Measurements from ENCODE around the gene METTL1. TPM values are rescaled to one million over a fixed set of nuclear protein-coding genes. Genes with fewer than 3 reads are reported as not detected.
A peak's percentile ranks its signal among the peaks of the same experiment; 100 is the strongest.

METTL1 gene
- total RNA-seq, 4 donors from 2014 or later = 6.5 to 17.7 (median 10.1) TPM

DNA sequence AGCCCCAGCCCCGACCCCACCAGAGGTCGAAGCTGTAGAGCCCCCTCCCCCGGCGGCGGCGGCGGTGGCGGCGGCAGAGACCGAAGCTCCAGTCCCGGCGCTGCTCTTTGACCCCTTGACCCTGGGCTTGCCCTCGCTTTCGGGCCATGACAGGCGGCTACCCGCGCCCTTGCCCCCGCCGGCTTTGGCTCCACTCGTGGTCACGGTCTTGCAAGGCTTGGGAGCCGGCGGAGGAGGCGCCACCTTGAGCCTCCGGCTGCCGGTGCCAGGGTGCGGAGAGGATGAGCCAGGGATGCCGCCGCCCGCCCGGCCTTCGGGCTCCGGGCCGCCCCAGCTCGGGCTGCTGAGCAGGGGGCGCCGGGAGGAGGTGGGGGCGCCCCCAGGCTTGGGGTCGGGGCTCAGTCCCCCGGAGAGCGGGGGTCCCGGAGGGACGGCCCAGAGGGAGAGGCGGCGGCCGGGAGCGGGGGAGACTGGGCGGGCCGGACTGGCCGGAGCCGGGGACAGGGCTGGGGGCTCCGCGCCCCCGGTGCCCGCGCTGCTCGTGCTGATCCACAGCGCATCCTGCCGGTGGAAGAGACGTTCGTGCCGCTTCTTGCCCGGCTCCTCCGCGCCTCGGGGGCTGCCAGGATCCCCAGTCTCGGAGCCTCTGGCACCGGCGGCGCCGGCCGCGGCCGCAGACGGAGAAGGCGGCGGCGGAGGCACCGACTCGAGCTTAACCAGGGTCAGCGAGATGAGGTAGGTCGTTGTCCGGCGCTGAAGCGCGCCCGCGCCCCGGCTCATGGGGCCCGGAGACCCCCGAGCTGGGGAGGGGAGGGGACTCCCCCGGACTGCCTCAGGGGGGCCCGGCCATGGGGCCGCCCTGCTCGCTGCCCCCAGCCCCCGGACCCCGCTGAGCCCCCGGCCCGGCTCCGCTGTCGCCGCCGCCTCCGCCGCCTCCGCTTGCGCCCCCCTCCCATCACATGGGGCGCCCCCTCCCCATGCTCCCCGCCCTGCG, 34.1 kb downstream of the METTL1 start:
- Histone ChIP-seq H3K27me3 (peaks cover 7 to 78% of the 10 kb centered on the region in 2 donors), H3K4me3 (peak overlapping the region; percentile 18 to 41 (median 26)), H3K27ac (no peak overlapping the region), H3K9me3 (no peaks in the 10 kb centered on the region), H3K36me3 (no peaks in the 10 kb centered on the region), H3K4me1 (peaks cover 0 to 47% (median 33%) of the 10 kb centered on the region in 4 donors)
- no peak for TF ChIP-seq EP300 (IDR thresholded peaks at IDR 0.05)
- TF ChIP-seq, protein P1, sequence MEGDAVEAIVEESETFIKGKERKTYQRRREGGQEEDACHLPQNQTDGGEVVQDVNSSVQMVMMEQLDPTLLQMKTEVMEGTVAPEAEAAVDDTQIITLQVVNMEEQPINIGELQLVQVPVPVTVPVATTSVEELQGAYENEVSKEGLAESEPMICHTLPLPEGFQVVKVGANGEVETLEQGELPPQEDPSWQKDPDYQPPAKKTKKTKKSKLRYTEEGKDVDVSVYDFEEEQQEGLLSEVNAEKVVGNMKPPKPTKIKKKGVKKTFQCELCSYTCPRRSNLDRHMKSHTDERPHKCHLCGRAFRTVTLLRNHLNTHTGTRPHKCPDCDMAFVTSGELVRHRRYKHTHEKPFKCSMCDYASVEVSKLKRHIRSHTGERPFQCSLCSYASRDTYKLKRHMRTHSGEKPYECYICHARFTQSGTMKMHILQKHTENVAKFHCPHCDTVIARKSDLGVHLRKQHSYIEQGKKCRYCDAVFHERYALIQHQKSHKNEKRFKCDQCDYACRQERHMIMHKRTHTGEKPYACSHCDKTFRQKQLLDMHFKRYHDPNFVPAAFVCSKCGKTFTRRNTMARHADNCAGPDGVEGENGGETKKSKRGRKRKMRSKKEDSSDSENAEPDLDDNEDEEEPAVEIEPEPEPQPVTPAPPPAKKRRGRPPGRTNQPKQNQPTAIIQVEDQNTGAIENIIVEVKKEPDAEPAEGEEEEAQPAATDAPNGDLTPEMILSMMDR (IDR thresholded peaks at IDR 0.05) = peak in 2 of 5 experiments; percentile 13 to 30
- no peak for DNase-seq (ENCODE audit: low spot score in 2 of 2)
- WGBS, 2 donors = 20 to 24% methylated on average over 21 to 23 of the region's 110 CpGs

DNA sequence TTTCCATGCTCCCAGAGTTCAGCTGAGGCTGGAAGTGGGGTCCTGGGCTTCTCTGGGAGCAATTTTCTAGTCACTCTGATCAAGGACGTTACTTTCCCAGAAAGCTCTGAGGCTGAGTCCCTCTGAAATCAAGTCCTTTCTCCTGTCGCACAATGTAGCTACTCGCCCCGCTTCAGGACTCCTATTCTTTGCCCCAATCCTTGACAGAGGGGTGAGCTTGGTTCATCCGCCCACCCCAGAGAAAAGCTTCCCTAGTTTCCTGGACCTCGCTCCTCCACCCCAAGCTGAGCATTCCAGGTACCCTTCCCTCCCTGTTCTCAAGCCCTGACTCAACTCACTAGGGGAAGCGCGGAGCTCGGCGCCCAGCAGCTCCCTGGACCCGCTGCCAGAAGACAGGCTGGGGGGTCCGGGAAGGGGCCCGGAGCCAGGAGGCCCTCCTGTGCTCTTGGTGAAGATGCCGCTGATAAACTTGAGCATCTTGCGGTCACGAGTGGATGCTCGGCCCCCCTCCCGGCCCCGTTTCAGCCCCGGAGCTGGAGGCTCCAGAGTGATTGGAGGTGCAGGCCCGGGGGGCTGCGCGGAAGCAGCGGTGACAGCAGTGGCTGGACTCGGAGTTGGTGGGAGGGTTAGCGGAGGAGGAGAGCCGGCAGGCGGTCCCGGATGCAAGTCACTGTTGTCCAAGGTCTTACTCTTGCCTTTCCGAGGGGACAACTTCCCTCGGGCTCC, 35.0 kb downstream of the METTL1 start:
- Histone ChIP-seq H3K27me3 (peaks cover 7 to 86% of the 10 kb centered on the region in 2 donors), H3K36me3 (no peaks in the 10 kb centered on the region), H3K4me3 (peak overlapping the region in 1 of 4 donors; percentile 41), H3K27ac (no peak overlapping the region), H3K4me1 (peaks cover 0 to 47% (median 31%) of the 10 kb centered on the region in 4 donors), H3K9me3 (no peaks in the 10 kb centered on the region)
- WGBS, 2 donors = 20 to 25% methylated on average over 31 of the region's 31 CpGs
- no peak for DNase-seq (ENCODE audit: low spot score in 2 of 2)
- no peak for TF ChIP-seq EP300 (IDR thresholded peaks at IDR 0.05)
- TF ChIP-seq POLR2A (IDR thresholded peaks at IDR 0.05) = no peak

DNA sequence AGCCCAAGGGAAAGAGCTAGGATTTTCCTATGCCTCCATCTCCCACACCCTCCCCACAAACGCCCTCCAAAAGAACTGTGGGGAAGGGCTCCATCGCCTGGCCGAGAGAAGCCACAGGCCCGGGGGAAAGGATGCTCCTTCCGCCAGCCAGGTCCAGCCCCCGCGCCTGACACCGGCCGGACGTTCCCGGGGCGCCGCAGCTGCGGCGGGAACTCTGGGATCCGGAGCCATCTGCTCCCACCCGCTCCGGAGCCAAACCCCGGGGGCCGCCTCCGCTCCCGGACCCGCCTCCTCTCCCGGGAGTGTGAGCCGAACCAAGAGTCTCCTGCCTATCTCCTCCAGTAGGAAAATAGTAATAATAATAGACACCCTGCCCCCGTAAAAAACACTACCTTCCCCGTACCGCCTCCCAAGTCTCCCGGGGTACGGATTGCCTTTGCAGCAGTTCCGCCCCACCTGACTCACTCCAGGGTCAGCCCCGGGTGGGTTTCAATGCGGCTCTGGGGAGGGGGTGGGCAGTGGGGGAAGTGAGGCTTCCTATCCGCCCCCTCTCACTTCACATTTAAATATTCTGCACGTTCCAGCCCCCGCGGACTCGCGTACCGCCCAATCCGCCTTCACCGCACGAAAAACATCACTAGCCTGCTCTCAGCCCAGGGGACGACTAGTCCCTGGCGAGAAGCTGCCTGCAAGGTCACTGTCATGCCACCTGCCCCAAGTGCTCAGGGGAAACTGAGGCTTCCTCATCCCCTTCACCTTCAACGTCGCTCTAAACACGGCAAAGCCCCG, 35.8 kb downstream of the METTL1 start:
- Histone ChIP-seq H3K4me1 (peaks cover 0 to 47% (median 31%) of the 10 kb centered on the region in 4 donors), H3K4me3 (peak overlapping the region in 1 of 4 donors; percentile 20), H3K27me3 (peaks cover 7 to 85% of the 10 kb centered on the region in 2 donors), H3K9me3 (no peaks in the 10 kb centered on the region), H3K27ac (no peak overlapping the region), H3K36me3 (no peaks in the 10 kb centered on the region)
- no peak for DNase-seq (ENCODE audit: low spot score in 2 of 2)
- TF ChIP-seq POLR2A (IDR thresholded peaks at IDR 0.05) = no peak
- TF ChIP-seq, protein P1 (IDR thresholded peaks at IDR 0.05) = peak in 1 of 5 experiments; percentile 9
- 7 to 12% methylated on average over 40 to 49 of the region's 49 CpGs for WGBS, 2 donors

DNA sequence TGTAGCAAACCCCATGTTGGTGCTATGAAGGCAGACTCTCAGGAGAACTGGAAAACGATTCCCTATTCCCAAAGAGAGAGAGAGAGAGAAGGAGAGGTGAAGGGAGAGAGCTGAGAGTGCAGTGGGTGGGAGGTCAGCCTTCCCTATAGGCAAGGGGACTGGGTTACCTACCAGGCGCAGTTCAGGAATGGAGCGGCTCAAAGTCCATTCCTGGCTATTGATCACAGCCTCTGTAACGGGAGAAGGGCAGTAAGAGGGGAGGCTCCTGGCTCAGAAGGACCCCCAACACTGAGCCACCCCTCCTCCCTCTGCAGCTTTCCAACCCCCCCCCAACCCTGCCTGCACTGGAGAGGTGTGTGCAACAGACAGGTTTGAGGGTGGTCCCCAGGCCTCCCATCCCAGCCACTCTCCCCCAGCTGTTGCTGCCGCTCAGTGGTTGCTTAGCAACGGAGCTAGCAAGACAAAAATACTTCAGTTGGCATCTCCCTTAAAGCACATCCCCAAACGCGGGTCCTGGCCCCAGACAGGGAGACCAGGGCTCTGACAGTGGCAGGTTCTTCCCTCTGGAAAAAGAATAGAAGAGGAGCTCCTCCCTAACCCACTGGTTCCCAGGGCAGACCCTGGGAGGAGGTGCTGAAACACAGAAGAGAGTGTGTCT, 36.6 kb downstream of the METTL1 start:
- TF ChIP-seq, protein P1 (IDR thresholded peaks at IDR 0.05) = no peak
- TF ChIP-seq EP300 (IDR thresholded peaks at IDR 0.05) (no peak), POLR2A (IDR thresholded peaks at IDR 0.05) (no peak)
- no peak overlapping the region for H3K27ac ChIP-seq
- H3K4me1 ChIP-seq = peaks cover 0 to 47% (median 31%) of the 10 kb centered on the region in 4 donors
- H3K27me3 ChIP-seq = peaks cover 7 to 77% of the 10 kb centered on the region in 2 donors
- WGBS, 2 donors = 31 to 39% methylated on average over 8 of the region's 8 CpGs
- H3K4me3 ChIP-seq = no peak overlapping the region
- no peaks in the 10 kb centered on the region for H3K36me3 ChIP-seq
- H3K9me3 ChIP-seq = no peaks in the 10 kb centered on the region
- DNase-seq (ENCODE audit: low spot score in 2 of 2) = no peak

DNA sequence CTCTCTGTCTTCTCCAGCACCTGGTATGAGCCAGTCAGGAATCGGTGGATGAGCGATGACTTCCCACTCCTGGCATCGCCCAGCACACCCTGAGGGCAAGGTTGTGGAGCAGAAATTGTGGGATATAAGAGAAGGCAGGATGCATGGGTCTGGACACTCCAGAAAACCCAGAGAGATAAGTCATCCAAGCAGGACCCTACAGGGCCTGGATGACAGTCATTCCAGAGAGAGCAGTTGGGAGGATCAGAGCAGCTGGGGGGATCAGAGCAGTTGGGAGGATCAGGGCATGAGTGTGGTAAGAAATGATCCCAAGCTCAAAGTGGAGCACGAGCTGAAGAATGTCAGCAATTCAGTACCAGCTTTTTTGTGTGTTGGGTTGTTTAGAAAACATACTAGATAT, 37.3 kb downstream of the METTL1 start:
- DNase-seq (ENCODE audit: low spot score in 2 of 2) = no peak
- WGBS, 2 donors = 76 to 79% methylated on average over 4 of the region's 4 CpGs
- no peak for TF ChIP-seq POLR2A (IDR thresholded peaks at IDR 0.05)
- no peak for TF ChIP-seq EP300 (IDR thresholded peaks at IDR 0.05)
- Histone ChIP-seq H3K4me1 (peaks cover 0 to 45% (median 29%) of the 10 kb centered on the region in 4 donors), H3K27ac (no peak overlapping the region), H3K27me3 (peaks cover 7 to 69% of the 10 kb centered on the region in 2 donors), H3K4me3 (no peak overlapping the region), H3K9me3 (no peaks in the 10 kb centered on the region), H3K36me3 (no peaks in the 10 kb centered on the region)

All from tibial nerve (tissue), 4 donors.